PC-3 (cell line): ENCODE results near the gene ZNHIT1.

Experiments
- EZH2 ChIP-seq: fragments of 300-600 bp; sonication (generic); IDR thresholded peaks from one replicate; pipeline ENCODE4 v1.6.1; 2017; ENCODE audit warnings: antibody characterized with exemption, mild to moderate bottlenecking, low read length; ENCODE audit not compliant: unreplicated experiment
- EZH2phosphoT487 ChIP-seq: fragments of 300-600 bp; sonication (generic); IDR thresholded peaks from 2 replicates; pipeline ENCODE4 v1.6.1; 2018; ENCODE audit warnings: mild to moderate bottlenecking, antibody characterized with exemption, low read length, borderline replicate concordance

- TF ChIP-seq EZH2phosphoT487: no peak
- no peak for TF ChIP-seq EZH2
These were observed 43.6 kb upstream of the ZNHIT1 start for GRCh38 chr7:101174322-101174854.
